Esophagus mucosa (tissue), 1 donor: Measurements from ENCODE around the gene KRIT1. TPM values are rescaled to one million over a fixed set of nuclear protein-coding genes. Genes with fewer than 3 reads are reported as not detected.
A peak's percentile ranks its signal among the peaks of the same experiment; 100 is the strongest.
"Not testable (repeated sequence)": the region's sequence is repeated elsewhere in the genome, so short reads cannot be mapped to it uniquely, and the experiment has no call there.

Source experiments
- ATAC-seq: fragments of 200-7000 bp; cut with Tn5 transposase; one replicate; pipeline ENCODE4 v1.9.1; 2020
- total RNA-seq: library from RNA; stranded (reverse); gene quantifications from one replicate; pipeline ENCODE4 v1.2.4, GENCODE V29; 2023
- donor health status: DM: yes; HTN: yes; CAD: no.

Gene KRIT1
- total RNA-seq, 1 donor from 2014 or later = 21.7 TPM

DNA sequence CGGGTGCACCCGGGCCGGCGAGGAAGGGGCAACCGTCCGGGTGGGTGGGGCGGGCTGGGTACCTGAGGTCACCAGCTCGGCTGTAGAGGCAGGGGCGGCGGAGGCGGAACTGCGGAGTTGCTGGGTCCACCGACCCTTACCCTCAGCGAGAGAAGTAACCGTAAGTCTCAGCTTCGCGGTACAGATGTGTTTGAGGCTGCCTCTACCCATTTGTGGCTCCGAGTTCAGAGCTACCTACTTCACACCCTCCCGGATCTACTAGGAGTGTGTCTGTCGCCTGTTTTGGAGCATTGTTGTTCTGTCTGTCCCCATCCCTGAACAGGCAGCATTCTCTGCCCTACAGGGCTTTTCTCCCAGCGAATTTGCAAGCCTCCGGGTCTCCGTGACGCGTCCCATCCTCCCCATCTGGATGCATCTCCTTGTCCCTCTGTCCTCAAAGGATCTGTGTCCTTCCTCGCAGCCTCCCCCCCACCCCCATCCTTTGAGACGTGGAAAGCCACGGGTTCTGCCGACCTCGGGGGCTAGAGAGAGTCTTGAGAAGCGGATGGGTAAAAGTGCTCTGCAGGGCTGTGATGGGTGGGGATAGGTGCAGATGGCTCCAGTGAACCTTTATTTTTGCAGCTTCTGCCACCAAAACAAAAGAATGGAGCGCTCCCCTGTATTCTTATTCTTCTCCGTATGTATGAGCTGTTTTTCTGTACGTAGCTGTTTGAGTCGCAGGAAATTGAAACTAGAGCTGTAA, 817 bp upstream of the KRIT1 start:
- ATAC-seq = peak; percentile 51

DNA sequence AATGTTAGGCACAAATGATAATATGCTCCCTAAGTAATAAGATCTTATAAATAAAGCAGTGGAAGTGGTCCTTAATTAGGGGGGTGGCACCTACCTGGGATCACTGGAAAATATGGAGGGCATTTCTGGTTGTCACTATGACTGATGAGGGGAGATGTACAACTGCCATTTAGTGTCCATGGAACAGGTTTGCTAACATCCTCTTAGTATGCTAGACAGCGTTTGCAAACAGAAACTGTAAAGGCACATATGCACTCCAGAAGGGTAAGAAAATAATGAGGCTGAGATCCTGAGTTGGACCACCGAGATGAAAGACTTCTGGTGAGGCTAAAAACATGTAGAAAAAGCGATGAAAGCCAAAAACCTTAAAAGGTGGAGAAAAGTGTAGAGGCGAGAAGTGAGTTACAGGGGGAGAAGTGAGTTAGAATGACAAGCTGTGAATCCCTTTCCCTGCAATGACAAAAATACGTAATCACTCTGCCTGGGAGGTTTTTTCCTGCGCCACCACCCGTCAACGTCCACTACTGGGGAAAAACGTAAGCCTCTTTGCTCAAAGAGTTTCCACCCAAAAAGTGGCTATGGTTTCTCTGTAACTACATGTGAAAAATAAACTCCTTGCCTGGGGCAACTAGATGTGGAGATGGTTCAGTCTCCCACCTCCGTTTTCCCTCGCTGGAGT, 767 bp downstream of the KRIT1 start:
- no peak for ATAC-seq

DNA sequence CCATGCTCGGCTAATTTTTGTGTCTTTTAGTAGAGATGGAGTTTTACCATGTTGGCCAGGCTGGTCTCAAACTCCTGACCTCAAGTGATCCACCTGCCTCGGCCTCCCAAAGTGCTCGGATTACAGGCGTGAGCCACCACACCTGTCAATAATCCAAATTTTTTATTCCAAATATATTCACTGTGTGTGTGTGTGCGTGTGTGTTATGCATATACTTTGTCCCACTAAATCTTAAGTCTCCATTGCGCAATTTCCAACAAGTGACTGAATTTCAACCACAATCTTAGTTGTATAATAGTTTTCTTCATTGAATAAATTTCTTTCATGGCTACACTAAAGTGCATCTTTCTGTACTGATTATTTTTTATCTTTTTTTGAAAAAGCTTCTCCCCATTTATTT, 2.7 kb downstream of the KRIT1 start:
- no peak for ATAC-seq

DNA sequence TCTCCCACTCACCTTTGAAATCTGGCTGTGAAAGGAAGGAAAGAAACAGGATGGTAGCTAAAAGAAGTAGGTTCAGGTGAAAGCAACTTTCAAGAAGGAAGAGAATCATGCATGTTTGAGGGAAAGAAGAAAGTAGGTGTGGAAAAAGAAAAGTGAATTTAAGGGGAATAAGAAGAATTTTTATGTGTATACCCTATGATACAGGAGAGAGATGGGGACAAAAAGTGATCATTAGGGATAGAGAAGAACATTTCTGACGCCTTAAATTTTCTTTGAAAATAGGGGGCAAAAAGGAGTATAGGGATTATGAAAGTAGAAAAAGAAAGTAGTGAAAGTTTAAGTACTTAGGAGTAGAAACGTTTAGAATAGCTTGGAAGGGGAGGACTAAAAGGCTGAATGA, 15.2 kb downstream of the KRIT1 start:
- no peak for ATAC-seq

DNA sequence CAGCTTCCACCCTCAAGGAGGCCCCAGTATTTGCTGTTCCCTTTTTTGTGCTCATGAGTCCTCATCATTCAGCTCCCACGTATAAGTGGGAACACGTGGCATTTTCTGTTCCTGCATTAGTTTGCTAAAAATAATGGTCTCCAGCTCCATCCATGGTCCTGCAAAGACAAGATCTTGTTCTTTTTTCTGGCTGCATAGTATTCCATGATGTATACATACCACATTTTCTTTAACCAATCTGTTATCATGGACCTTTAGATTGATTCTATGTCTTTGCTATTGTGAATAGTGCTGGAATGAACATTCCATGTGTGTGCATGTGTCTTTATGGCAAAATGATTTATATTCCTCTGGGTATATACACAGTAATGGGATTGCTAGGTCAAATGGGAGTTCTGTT, 17.0 kb downstream of the KRIT1 start:
- ATAC-seq = no peak

DNA sequence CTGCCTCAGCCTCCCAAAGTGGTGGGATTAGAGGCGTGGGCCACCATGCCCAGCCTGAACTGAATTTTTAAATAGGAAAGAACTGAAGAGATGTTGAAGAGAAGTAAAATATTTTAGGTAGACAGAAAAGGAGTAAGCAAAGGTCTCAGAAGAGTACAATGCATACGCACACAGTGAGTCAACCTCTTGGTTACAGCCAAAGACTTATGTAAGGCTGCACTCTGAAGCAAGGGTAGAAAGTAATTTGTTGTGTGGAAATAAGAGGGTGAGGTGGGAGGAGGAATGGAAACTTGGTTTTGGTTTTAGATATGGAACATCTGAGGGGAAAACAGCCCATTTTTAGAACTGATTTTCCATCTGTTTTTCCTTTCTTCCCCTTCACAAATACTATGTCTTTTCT, 17.6 kb downstream of the KRIT1 start:
- no peak for ATAC-seq

DNA sequence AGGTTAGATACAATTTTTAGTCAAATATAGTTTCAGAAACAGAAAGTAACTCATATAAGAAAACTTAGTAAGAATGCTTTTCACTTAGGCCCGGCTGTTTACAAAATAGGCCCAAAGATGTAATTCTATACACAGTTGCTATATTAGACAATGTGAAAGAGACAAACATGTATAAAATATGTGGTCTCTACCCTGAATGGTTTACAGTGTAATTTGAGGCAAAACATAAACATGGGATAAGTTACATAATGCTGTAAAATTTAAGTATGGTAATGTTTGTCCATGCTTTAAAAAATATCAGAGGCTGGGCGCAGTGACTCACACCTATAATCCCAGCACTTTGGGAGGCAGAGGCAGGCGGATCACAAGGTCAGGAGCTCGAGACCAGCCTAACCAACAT, 18.7 kb downstream of the KRIT1 start:
- no peak for ATAC-seq

DNA sequence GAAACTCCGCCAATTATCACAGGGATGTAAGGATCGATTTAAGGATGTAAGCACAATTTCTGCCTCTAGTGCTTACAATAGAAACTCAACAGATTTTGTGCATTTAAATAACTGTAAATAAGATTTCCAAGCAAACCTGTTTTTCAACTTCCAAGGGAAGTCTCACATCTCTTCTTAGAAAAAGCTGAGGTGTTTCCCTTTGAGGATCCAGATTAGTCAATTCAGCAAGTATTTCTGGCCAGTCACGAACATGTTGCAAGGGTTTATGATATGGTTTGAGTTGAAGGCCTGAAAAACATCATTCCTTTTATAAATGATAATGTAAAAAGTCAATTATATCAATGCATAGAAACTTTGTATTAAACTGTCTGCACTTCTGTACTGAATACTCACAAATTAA, 23.9 kb downstream of the KRIT1 start:
- ATAC-seq = peak; percentile 36

DNA sequence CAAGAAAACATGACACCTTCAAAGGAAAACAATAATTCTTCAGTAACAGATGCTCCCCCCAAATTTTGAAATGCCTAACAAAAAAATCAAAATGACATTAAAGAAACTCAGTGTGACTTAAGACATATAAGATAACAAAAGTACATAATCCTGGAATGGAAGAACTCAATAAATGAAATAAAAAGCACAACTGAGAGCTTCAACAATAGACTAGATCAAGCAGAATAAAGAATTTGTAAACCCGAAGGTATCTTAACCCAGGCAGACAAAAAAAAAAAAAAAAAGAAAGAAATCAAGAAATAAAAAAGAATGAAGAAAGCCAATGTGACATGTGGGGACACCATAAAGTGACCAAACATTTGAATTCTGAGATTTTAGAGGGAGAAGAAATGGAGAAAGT, 39.0 kb downstream of the KRIT1 start:
- ATAC-seq = no peak

DNA sequence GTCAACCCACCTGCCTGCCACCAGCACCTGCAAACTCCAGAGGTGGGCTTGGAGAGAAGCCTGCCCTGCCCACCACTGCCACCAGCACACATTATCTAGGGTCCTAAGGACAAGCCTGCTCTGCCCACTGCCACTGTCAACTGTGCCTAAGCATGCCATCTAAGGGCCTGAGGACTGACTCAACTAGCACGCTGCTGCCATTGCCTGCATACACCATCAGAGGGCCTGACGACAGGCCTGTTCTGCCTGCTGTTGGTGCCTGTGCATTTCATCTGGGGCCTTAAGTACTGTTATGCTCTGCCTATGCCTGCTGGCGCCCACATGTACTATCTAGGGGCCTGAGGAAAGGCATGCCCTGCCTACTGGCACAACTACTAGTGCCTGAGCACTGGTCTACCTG, 39.7 kb downstream of the KRIT1 start:
- ATAC-seq = no peak

DNA sequence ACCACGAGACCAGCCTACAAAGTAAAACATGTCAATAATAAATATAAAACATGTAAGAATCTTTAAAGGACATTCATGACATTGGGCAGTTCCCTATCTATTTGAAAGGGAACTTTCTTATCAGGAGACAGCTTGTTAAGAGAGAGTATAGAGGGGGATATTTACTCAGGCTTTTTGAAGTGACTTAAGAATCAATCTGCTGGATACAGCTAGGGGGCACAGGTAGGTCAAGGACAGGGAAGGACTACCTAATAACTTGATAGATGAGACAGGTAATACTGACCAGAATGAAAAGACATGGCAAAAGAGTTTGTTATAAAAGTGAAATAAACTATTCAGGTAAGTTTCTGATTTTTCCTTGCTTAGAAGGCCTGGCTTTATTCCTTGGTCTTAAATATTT, 44.9 kb downstream of the KRIT1 start:
- ATAC-seq = no peak

DNA sequence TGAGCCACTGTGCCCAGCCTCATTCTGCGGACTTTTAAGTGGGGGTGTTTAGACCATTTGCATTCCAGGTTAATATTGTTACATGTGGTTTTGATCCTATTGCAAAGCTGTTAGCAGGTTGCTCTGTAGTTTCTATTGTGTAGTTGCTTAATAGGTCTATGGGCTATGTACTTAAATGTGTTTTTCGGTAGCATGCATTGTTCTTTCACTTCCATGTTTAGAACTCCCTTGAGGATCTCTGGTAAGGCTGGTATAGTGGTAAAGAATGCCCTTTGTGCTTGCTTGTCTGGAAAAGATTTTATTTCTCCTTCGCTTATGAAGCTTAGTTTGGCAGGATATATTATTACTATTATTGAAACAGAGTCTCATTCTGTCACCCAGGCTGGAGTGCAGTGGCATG, 53.4 kb downstream of the KRIT1 start:
- no peak for ATAC-seq

DNA sequence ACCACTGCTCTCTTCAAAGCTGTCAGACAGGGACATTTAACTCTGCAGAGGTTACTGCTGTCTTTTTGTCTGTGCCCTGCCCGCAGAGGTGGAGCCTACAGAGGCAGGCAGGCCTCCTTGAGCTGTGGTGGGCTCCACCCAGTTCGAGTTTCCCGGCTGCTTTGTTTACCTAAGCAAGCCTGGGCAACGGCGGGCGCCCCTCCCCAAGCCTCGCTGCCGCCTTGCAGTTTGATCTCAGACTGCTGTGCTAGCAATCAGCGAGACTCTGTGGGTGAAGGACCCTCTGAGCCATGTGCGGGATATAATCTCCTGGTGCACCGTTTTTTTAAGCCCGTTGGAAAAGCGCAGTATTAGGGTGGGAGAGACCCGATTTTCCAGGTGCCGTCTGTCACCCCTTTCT, 56.5 kb downstream of the KRIT1 start:
- ATAC-seq = not testable (repeated sequence)

DNA sequence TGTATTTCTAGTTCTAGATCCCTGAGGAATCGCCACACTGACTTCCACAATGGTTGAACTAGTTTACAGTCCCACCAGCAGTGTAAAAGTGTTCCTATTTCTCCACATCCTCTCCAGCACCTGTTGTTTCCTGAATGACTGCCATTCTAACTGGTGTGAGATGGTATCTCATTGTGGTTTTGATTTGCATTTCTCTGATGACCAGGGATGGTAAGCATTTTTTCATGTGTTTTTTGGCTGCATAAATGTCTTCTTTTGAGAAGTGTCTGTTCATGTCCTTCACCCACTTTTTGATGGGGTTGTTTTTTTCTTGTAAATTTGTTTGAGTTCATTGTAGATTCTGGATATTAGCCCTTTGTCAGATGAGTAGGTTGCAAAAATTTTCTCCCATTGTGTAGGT, 61.4 kb downstream of the KRIT1 start:
- ATAC-seq = not testable (repeated sequence)

DNA sequence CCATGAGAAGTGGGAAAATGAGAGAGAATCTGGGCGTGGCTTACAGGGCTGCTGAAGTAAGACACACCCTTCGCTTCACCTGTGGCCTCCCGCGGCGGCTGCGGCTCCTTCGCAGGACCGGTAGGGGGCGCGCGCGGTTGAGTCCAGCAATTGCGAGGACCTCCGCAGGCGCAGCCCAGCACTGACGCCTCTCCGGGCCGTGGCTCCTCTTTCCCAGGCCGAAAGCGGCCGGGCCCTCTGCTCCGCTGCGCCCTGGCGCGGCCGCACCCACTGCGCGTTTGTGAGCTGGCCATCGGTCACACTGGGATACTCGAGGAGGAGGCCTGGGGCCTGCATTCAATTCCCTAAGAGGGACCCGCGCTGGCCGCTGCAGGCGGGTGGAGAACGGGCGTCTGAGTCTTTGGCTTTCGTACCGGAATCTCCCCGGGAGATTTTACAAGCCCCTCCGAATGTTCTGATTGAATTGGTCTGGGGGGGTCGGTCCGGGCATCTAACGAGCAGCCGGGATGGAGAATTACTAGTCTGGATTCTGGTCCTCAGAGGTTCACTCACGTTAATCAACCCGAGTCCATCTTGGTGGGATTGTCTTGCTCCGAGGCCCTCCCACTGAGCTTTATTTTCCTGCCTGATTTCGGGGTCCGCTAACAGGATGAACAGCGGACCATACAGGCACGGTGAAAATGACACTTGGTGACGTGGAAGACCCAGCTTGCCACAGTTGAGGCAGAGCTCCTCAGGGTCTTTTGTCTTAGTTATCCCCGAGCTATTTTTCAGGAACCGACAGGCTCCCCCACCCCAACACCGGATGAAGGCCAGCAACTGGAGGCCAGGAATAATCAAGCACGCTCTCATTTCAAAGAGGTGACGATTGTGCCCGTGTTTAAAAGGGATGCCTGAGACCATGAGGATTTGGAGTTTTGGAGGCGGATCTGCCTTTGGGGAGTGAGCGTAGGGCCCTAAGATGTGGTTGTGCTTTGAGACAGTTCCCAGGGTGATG, 66.5 kb downstream of the KRIT1 start, which contains the start of gene LRRD1:
Gene LRRD1, minus strand, starts transcription at position 215 of the 997 bp plus-strand sequence. CDS start 13,940 bp downstream, outside the sequence.
- ATAC-seq = peak; percentile 100

DNA sequence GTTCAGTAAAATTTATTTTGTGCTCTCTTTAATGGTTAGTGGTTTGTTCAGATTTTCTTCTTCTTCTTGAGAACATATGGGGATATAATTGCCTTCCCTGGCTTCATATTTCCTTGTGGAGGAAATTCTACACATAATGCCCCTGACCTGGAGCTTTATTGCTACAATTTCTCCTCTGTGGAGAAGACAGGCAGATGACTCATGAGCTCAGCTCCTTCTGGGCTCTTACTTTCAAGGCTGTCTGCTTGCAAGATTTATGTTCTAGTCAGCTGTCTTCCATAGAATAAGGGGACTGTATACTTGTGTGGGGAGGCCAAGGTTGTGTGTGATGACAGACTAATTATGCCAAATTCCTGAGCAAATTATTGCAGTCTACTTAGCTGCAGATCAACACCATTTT, 68.4 kb downstream of the KRIT1 start:
- ATAC-seq = no peak

DNA sequence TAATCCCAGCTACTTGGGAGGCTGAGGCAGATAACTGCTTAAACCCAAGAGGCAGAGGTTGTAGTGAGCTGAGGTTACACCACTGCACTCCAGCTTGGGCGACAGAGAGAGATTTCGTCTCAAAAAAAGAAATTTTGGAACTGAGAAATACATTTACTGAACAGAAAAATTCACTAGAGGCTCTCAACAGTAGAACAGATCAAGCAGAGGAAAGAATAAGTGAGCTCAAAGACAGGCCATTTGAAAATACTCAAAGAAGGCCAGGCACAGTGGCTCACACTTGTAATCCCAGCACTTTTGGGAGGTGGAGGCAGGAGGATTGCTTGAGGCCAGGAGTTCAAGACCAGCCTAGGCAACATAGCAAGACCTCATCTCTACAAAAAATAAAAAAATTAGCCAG, 76.2 kb downstream of the KRIT1 start:
- not testable (repeated sequence) for ATAC-seq

DNA sequence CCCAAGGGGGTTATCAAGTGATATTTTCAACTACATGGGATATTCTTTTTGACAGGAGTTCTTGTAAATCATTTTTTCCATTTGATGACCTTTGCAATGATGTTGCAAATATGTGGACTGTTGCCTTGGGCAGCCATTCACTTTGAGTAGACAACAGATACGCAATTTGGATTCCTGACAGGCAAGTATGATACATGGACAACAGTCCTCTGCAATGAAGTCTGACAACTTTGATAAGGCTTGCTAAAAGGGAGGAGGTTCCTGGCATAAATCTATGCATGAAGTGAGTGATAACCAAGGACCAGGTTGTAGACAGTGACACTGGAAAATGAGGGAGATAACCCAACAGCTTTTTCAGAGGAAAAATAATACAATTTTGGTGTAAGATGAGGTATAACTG, 84.4 kb downstream of the KRIT1 start:
- no peak for ATAC-seq

DNA sequence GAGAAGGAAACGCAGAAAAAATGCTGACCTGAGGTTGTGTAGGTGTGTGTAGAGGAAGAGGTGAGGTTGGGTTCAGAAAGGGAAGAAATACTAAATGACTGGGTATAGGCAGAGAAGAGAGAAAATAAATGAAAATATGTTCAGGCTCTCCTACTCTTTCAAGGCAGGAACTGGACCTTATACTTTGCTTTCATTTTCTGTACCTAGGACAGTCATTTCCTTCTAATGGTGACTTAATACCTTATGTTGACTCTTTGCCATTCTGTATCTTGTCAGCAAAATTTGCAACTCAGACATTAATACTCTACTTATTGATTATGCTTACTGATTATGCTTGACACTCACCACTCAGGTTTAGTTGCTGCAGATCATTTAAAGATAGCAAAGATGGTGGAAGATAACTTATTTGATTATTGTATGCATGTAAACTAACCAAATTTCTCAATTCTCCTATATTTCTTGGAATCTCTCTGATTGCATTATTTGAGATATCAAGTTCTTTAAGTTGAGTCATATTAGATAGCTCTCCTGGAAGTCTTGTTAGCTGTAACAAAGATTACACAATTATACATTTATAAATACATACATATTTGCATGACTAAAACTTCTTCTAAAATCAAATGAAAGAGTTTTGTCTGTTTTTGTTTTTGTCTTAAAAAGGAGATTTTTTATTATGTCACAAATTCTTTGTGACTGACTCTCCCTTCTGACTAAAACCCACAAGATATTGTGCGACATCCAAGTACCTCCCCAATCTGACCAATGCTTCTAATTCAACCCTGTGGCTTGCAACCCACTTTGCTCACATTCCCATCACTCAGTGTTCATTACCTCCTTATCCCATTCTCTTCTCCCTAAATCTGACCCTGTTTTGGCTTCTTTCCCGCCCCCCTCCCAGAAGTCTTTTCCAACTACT, 86.8 kb downstream of the KRIT1 start:
- no peak for ATAC-seq

DNA sequence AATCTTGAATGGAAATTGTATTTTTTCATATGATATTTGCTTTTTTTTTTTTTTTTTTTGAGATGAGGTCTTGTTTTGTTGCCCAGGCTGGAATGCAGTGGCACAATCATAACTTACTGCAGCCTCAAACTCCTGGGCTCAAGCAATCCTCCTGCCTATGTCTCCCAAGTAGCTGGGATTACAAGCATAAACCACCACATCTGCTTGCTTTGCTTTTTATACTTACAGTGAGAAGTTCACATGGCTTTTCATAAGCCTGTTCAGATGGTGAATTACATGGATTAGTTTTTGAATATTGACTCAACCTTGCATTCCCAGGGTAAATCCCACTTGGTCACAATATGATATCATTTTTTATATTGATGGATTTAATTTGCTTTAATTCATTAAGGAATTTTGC, 88.7 kb downstream of the KRIT1 start:
- no peak for ATAC-seq

DNA sequence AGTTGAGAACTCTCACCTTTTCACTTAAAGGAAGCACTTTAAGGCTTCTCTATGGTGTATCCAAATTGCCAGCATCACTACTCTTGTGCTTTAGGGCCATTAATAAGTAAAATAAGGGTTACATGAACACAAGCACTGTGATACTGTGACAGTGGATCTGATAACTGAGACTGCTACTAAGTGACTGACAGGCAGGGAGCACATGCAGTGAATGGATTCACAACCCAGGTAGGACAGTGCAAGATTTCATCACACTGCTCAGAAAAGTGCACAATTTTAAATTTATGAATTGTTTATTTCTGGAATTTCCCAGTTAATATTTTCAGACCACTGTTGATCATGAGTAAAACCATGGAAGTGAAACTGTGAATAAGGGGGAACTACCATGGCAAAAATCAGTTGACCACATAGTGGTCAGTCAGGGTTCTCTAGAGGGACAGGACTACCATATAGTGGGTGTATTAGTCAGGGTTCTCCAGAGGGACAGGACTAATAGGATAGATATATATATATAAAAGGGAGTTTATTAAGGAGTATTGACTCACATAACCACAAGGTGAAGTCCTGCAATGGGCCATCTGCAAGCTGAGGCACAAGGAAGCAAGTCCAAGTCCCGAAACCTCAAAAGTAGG, 90.5 kb downstream of the KRIT1 start:
- ATAC-seq = no peak
